Activated naive CD4-positive, alpha-beta T cell treated with Interleukin-2 at 50 U/mL for 16 hours (primary cell): ENCODE measurements around the gene PLSCR1.
A peak's percentile ranks its signal among the peaks of the same experiment; 100 is the strongest.

Experiments used
- DNase-seq: peaks from one replicate; pipeline ENCODE4 v3.0.0-alpha.2; 2020

The PLSCR1 gene, protein sequence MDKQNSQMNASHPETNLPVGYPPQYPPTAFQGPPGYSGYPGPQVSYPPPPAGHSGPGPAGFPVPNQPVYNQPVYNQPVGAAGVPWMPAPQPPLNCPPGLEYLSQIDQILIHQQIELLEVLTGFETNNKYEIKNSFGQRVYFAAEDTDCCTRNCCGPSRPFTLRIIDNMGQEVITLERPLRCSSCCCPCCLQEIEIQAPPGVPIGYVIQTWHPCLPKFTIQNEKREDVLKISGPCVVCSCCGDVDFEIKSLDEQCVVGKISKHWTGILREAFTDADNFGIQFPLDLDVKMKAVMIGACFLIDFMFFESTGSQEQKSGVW

DNA sequence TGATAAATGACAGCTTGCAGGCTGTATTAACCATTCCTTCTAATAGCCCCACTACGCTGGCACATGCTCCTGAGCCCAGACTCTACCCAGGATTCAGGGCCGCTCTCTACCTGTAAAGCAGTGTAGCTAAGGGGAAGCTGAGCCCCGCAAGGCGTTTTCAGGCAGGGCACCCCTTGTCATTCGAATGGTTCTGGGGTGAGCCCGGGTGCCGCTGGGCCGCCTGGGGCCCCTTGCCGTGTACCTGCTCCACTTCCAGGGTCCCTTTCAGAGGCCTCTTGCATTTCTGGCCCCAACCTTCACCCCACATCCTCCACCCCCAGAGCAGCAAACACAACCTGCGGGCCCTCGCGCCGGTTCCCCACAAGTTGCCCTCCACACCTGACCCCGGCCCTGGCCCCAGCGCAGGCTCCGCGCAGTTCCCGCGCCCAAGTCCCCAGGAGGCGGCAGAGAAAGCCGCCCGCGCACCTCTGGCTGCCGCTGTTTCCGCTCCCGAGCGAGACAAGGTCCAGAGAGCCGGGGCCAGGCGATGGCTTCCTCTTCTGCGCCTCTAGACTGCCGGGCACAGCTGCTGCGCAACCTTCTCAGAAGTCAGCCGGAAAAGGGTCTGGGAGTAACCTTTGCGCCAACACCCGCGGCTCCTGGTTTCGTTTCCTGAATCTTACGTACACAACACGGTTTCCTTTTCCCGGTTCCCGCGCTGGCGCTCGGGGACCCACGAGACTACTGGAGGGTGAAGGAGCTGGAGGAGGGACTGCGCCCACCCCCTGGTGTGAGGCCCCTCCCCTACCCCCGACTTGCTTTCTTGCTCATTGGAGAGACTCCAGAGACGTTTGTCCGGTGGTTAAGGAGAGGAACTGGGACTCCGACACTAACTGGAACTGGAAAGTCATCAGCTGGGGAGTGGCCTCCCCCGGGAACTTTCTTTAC, at the start of gene PLSCR1:
Gene PLSCR1 (minus strand): TSS at position 606 of the 927 bp plus-strand sequence. CDS start 8,055 bp downstream, outside the sequence.
- DNase-seq: peak; percentile 73

DNA sequence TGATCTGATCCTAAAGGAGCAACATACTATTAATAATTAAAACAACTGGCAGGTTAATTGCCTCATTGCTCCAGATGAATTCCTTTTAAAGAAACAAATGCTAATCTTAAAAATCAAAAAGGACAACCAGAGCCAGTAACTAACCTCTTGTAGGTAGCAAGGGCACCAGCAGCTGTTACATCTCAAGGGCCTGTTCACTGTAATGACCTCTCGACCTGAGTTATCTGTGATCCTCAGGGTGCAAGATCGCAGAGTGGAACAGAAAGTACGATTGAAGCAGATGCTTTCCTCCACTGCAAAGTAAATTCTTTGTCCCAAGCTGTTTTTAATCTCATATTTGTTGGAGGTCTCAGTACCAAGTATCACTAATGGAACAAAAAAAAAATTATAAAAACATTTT, 49.4 kb upstream of the PLSCR1 start:
- no peak for DNase-seq

DNA sequence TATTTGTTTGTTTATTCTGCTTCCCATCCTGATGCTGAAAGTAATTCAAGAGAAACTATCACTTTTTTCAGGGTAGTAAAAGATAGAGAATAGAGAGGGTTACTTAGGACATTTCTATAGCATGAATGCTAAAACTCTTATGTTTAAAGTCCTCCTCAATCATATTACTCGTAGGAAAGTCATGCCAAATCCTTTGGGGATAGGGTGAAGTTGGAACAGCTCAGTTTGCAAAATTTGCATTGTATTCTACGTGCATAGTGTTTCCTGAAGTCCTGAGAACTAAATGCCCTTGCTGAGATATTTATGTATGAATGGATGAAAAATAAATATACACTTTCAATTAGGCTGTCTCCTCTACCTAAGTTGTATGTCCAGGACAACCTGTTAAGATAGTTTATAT, 46.1 kb upstream of the PLSCR1 start:
- DNase-seq: no peak

DNA sequence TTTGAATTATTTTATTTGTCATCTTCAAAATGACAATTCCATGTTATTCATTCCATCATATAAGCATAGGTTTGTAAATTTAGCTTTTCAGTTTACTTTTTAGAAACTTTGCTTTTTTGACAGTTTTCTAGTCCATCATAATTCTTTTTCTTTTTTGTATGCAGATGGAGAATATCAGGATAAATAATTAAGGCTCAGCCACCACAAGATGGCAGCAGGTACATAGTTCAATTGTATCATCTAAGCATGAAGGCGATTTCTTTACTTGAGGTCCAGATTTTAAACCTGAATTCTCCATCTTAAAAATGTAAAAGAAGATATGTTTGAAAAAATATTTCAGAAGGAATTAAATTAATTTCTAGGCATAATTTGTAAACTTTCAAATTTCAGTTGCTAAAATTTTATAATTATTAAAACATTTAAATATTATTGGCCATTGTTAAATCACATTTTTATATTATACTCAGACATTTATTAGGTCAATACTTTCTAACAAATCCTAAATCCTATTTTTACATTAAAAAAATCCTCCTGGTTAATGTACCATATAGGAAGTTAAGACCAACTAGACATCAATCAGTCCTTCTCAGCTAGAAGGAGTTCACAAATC, 45.6 kb upstream of the PLSCR1 start:
- no peak for DNase-seq

DNA sequence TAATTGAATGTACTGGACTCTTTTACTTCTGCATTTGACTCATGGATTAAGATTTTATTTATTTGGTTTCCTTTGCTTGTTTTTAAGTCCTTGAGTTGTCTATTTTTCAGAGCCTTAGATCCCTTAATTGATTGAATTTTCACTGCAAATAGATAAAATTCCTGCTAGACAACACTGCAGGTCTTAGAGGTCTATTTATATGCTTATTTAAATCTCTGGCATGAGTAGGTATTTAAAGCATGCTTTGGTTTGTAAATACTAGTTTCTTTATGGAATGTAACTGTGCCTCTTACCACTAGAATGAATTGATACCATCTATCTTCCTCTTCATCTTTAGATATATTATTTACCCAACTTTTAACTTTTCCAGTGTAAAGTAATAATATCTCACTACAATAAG, 40.7 kb upstream of the PLSCR1 start:
- DNase-seq: no peak

DNA sequence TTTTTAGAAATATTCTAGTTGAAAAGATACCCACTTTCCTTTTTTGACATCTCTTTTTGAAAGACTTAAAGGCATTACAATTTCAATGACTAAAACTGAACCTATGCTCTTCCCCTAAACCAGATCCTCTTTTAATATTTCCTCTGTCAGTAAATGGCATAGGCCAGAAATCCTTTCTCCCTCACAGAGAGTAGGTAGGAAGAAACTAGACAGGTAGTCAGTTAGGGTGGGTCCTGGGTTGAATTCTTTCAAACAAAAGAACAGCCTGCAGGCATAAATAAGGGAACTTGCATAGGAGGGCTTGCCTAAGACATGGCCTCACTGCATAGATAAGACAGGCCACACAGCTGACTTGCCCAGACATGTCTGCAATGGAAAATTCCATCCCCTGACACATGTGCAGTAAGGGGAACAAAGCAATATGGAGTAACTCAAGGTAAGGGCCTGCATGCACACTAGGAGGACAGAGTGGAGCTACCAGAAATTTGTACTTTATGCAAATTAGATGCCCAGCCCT, 37.6 kb upstream of the PLSCR1 start:
- no peak for DNase-seq

DNA sequence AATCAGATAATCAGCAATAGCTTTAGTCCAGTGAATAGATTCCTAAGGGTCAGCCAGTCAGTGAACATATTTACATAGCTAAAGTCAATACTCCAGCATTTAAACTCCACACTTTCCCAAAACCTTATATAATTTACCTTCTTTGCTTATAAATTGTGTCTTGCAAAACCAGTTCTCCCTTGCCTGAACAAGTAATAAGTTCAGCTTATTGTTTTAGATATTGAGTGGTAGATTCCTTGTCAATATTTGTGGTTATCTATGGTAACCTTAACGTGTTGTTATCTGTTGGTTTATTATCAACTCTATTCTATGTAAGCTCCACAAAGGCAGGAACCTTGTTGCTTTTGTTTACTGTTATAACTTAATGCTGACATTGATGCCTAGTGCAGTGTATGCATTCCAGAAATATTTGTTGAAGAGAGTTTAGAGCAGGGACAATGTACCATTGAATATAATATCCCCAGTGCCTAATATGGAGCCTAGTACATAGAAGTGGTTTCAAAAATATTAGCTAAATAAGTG, 36.7 kb upstream of the PLSCR1 start:
- no peak for DNase-seq

DNA sequence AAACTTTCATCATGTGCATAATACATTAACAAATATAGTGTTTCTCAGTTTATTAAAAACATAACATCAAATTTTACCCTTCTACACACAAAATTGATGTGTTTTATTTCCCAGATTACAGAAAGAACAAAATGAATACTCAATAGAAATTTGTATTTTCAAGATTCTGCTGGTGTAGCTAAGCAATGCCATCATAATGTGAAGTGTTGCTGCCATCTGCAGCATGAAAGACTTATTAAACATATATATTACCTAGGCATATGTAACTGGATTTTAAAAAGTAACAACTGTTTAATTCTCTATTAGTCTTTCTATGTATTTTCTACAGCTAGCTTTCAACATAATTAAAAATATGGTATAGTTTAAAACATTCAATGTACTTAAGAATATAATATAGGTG, 33.3 kb upstream of the PLSCR1 start:
- DNase-seq: peak; percentile 10

DNA sequence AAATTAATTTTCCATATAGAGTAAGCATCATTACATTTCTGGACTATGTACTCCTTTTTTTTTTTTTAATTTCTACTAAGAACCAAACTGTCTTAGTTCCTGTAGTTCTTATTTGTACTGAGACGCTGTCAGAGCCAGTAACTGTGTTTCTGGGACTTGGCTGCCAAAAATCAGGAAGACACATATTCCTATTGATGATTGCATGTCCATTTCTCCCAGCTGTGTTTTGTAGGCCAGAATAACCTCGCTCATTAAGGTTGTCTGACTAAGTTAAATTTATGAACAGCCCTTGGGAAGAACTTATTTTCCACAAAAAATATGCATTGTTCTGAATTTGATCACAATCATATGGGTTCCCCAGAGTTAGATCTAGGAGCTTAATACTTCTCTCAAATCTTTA, 31.2 kb upstream of the PLSCR1 start:
- no peak for DNase-seq

DNA sequence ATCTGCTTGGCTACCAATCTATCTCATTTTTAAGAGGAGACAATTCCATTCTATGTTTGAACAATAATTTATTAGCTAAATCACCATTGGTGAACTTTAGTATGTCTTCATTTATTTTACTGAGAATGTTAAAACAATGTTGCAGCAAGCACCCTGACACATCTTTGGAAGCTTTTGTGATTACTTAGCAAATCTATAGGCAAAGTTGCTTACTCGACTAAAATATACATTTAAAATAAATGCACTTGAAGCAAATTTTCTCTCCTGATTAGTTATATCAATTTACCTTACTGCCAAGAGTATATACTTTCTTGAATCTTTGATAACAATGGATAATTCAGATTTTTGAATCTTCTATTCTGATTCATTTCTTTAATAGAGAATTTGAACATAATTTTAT, 29.8 kb upstream of the PLSCR1 start:
- DNase-seq: no peak

DNA sequence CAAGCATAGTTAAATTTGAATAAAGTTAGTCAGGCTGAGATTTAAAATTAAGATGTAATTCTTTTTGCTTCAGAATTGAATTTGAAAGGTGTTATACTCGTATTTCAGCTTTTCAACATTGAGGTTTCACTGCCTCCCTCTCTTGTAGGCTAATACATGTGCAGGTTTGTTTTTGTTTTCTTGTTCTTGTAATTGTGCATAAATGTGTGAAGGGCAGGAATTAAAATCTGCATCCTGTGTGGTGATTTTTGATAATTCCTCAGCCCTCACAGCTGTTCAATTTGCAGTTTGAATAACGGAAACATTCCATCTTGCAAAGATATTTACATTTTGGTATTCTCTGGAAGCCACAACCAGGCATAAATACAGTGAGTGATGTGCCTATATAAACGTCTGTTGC, 24.9 kb upstream of the PLSCR1 start:
- no peak for DNase-seq

DNA sequence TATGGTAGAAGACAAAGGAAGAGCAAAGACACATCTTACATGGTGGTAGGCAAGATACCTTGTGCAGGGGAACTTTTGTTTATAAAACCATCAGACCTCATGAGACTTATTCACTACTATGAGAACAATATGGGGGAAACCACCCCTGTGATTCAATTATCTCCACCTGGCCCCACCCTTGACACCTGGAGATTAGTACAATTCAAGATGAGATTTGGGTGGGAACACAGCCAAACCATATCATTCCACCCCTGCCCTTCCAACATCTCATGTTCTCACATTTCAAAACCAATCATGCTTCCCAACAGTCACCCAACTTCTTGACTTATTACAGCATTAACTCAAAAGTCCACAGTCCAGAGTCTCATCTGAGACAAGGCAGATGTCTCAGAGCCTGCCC, 21.7 kb upstream of the PLSCR1 start:
- no peak for DNase-seq

DNA sequence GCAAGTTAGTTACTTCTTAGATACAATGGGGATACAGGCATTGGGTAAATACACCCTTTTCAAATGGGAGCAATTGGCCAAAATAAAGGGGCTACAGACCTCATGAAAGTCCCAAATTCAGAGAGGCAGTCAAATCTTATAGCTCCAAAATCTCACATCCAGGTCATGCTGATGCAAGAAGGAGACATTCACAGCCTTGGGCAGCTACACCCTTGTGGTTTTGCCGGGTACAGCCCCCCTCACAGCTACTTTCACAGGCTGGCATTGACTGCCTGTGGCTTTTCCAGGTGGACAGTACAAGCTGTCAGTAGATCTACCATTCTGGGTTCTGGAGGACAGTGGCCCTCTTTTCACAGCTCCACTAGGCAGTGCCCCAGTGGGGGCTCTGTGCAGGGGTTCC, 17.5 kb upstream of the PLSCR1 start:
- no peak for DNase-seq

DNA sequence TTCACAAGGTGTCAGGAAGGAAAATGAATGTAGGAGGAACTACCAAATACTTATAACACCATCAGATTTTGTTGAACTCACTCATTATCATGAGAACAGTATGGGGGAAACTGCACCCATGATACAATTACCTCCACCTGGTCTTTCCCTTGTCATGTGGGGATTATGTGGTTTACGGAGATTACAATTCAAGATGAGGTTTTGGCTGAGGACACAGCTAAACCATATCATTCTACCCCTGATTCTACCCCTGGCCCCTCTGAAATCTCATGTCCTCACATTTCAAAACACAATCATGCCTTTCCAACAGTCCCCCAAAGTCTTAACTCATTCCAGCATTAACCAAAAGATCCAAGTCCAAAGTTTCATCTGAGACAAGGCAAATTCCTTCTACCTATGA, 17.1 kb upstream of the PLSCR1 start:
- DNase-seq: no peak

DNA sequence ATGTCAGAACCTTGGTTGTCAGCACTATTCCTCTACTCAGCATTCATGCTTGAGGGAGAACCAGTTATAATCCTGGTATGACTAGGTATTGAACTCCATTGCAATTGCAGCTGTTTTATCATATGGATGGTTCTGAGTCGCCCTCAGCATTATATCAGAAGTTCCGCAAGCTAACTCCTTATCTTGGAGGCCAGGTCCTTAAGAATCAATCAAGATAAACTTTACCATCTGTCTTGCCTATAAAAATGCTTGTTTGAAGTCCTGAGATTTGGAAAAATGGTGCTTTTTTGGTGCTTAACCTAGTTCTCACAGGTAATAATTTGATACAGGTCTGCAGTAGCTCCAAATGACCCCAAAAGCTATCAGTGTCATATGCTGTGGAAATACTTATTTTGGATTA, 16.3 kb upstream of the PLSCR1 start:
- DNase-seq: no peak

DNA sequence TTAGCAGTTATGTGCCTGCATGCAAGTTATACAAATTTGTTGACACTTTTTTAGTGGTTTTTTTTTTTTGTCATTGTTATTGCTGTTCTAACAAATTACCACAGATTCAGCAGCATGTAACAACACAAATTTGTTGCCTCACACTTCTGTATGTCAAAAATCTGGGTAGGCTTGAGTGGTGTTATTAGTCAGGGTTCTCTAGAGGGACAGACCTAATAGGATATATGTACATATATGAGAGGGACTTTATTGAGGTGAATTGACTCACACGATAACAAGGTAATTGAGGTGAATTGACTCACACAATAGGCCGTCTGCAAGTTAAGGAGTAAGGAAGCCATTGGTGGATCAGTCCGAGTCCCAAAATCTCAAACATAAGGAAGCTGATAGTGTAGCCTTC, 15.0 kb upstream of the PLSCR1 start:
- DNase-seq: no peak

DNA sequence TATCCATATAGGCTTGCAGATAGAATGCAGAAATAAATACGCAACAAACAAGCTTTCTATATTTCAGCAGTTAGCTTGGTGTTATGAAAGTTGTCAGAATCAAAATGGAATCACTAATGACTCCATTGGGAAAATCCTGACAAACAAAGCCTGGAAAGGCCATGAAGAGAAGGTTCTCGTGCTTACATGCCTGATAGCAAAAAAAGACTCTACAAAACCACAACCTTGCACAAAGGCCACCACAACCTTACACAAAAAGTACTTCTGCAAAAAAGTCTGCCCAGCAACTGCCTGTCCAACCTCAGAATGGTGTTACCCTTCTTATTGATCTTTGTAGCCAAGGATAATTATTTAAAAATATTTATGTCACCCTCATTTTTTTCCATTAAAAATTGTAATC, 14.4 kb upstream of the PLSCR1 start:
- DNase-seq: no peak

DNA sequence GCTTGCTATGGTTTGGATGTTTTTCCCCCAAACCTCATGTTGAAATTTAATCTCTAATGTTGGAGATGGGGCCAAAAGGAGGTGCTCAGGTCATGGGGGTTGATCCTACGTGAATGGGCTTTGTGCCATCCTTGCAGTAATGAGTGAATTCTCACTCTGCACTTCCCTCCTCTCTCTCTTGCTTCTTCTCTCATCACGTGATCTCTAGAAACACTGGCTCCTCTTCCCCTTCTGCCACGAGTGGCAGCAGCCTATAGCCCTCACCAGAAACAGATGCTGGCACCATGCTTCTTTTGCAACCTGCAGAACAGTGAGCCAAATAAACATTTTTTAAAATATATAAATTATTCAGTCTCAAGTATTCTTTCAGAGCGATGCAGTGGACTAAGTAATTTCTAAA, 13.3 kb upstream of the PLSCR1 start:
- no peak for DNase-seq

DNA sequence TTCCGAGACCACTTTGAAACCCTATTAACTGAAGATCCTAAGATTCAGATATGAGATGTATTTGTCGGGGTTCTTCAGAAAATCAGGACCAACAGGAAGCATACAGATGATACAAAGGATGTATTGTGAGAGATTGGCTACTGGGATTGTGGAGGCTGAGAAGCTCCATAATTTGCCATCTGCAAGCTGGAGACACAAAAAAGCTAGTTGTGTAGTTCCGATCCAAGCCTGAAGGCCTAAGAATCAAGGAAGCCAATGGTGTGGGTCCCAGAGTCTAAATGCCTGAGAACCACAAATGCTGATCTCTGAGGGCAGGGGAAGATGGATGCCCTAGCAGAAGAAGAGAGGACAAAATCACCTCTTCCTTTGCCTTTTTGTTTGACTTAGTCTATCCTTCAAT, 10.9 kb upstream of the PLSCR1 start:
- no peak for DNase-seq

DNA sequence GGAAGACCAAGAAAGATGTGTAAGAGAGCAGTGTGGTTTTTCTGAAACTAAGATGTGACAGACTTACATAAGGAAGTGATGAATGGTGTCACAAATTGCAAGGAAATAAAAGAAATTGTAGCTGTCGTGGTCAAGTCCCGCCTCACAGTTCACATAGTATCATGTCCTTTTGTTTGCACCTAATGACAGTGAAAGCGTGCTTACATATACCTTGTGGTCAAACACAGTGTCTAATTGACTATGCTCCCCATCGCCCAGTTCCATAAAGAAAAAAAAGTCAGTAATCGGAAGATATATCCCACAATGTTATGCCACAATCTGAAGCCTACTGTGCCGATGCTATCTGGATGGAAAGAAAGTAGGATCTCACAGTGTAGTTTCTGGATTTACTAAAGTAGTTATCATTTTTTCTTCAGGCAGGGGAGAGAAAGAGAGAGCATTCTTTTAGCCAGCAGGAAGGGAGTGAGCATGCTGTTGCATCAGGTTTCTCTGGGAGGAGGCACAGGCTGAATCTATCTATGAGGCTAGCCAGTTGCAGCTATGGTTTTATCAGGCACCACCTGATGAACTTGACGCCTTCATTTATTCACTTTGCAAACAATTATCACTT, 9.8 kb upstream of the PLSCR1 start:
- DNase-seq: no peak

DNA sequence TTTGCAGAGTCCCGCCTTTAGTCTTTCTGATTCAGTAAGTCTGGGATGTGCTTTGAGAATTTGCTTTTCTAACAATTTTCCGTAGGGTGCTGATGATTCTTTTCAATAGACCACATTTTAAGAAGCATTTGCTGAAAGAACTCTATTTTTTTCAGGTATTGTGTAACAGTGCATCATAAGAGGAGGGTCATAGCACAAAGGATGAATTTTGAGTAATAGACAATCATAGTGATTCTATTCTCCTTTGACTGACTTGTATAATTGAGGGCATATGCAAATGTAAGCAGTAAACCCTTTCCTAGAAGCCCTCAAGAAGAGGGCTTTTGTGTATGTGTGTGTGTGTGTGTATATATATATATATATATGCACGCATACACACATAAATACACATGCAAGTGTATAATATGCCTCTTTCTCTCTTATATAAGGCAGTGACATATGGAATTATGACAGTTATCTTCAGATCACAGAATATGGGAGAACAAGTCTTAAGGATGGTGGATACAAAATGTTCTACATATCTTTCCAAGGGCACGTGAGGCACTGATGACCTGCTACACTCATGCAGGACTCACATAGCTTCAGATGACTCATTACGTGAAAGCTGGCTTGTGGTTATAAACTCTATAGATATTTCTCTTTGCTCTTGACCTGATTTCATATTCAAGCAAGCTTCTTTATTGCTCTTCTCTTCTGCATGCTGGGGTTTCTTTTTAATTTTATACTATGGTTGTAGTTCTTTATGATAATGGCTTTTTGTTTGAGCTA, 6.5 kb upstream of the PLSCR1 start:
- no peak for DNase-seq

DNA sequence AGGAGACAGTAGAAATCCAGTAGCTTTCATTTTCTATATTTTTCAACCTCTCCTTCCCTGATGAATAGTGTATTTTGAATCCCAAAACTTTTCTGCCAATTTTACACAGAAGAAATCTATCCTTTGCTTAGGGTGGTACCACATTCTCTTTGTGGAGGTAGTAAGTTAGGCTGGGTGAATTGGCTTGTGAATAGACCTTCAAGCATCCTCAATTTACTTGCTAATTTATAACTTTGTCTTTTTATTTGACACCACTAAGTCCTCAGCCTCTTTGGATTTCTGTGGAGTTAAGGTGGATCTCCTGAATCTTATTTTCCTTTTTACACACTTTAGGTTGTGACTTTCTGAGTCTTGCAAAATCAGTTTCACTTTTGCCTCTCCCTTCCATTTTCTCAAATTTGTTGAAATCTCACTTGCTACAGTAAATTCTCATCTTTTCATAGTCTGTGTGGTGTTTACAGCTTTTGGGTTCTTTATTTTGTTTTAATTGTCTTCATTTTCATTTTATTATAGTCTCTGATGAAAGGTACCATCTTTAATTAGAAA, 5.7 kb upstream of the PLSCR1 start:
- DNase-seq: no peak
